Forelimb muscle (tissue), 1 donor: Measurements from ENCODE around the gene CEP128. TPM values are rescaled to one million over a fixed set of nuclear protein-coding genes. Genes with fewer than 3 reads are reported as not detected.

Experiments used
- DNase-seq: peaks from one replicate; pipeline ENCODE4 v3.0.0-alpha.2; 2013; ENCODE audit warnings: low read depth
- polyA plus RNA-seq: library from polyadenylated mRNA; unstranded; fragments of 120-200 nt; gene quantifications from one replicate; pipeline ENCODE4 v1.2.1, GENCODE V29; 2013; ENCODE audit not compliant: insufficient read length

CEP128 gene
- polyA plus RNA-seq, 1 donor: 3.3 TPM

DNA sequence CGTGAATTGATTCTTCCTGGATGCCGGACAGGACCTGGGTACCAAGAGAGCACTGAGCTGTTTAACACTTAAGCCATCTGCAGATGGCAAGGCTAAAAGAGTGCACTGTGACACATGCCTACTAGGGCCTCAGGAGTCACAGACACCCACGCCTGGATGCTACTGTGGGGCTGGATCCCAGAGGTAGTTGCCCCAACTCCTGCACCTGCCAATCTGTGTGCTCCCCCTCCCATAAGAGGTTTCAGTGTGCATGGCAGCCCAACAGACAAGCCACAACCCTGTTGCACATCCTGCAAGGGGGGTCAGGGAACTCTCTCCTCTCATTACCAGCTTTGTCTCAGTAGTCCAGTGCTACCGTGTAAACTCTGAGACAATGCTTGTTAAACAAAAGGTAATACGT, 169.0 kb downstream of the CEP128 start:
- DNase-seq: no peak

GRCh38 chr14:80771201-80771600, 170.3 kb downstream of the CEP128 start:
- DNase-seq: no peak

DNA sequence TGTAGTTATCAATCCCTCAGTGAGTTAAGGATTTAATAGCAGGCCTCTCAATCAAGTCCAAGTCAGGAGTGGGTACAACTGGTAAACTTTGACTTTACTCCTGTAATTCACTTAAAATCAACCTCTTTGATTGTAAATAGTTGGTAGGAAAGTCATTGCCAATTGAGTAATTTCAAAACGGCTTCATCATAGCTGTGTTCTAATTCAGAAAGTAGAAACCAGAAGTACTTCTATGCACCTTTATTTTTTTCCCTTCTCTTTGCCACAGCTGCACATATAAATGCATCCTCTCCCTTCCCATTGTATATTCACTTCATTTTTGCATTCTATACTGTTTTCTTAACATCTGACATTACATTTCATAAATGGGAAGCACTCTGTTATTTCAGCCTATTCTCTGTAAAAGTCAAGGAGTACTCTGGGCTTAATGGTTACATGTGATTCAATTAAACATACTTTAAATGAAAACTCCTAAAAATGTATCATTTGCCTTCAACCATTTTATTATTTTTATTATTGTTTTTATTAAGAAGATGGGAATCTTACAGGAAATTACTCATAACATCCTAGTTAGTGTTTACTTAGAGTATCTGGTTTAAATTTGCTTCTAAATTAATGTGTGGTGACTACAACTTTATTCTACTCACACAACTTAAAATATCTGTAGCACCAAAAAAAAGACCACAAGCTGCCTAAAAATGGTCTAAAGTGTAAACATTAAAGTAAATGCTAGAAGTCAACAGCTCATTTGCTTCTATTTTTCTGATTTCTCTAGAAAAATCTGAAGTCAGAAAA, 171.2 kb downstream of the CEP128 start:
- DNase-seq: no peak

- no peak for DNase-seq
These were observed 172.9 kb downstream of the CEP128 start for GRCh38 chr14:80768646-80769045.

DNA sequence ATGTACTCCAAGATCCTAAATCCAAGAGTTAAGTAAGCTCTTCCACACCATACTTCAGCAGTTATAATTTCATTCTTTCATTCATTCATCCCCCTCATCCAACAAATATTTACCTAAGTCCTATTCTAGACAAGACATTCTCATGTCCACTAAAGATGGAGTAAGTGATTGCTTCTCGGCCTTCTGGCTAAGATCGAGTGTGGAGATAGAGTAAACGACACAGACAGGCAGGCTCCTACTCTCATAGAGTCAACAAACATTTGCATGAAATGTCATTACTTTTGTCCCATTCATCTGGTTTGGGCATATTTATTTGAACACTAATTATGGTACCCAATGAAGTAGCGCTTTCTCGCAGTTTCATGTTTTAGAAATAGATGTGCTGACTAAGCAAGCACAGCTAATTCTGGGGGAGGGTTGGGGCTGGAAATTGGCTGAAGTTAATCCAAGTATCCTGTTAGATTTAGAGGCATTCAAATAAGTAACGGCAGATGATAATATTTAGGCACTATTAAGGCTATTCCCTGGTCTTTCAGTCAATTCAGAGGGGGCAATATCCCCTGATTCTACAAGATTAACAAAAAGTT, 176.5 kb downstream of the CEP128 start:
- DNase-seq: no peak

GRCh38 chr14:80764496-80764895, 177.0 kb downstream of the CEP128 start:
- no peak for DNase-seq

GRCh38 chr14:80762641-80763228, 178.8 kb downstream of the CEP128 start:
- no peak for DNase-seq

GRCh38 chr14:80754696-80755095, 186.8 kb downstream of the CEP128 start:
- no peak for DNase-seq

GRCh38 chr14:80751285-80751684, 190.3 kb downstream of the CEP128 start:
- no peak for DNase-seq

GRCh38 chr14:80726211-80726610, 215.3 kb downstream of the CEP128 start:
- no peak for DNase-seq

- no peak for DNase-seq
These were observed 222.6 kb downstream of the CEP128 start for GRCh38 chr14:80718940-80719339.

GRCh38 chr14:80714474-80714873, 227.1 kb downstream of the CEP128 start:
- DNase-seq: no peak

DNA sequence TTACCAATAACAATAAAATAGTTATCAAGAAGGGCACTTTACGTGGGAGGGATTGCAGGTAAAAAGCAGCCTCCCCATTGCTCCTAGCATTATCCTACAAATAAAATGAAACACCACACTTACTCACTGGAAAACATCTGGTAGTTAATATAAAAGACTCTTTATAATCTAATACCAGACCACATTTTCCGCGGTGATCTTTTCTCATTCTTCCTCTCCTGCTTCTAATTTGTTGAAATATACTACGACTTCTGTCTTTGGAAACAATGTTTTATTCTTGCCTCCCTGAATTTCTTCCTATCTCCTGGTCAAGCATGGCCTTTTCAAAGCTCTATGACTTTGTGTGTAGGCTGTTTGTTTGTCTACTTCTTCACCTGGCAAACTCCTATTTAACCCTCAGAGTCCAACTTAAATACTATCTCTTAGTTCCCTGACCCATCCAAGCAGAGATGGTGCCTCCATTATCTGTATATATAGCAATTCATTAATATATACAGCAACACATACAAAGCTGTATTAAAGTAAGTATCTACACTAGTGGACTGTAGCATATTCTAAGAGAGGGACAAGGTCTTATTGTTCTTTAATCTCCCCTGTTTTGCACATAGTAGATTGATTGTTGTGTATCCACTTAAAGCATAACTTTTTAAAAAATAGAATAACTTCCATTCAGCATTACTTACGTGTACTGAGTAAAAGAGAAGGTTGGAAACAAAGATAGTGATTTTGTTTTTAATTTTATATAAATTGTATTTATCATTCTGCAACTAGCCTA, 228.3 kb downstream of the CEP128 start:
- no peak for DNase-seq

GRCh38 chr14:80705241-80705980, 236.1 kb downstream of the CEP128 start:
- no peak for DNase-seq

DNA sequence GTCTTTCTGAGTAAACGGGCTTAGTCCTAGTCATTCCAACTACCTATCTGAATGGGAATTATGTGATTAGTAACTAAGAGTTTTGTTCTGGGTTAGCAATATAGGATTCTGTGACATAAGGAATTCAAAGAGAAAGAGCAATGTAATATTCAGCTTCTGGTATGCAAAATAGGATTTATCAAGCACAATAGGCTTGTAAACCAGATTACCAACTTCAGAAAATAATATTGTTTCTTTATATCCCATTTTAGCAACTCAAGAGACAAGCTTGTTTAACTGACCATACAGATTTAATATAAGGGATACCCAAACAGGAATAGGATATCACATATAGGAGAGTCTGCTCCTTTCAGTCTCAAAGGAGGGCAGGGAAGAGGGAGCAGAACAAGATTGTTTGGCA, 240.9 kb downstream of the CEP128 start:
- DNase-seq: no peak

DNA sequence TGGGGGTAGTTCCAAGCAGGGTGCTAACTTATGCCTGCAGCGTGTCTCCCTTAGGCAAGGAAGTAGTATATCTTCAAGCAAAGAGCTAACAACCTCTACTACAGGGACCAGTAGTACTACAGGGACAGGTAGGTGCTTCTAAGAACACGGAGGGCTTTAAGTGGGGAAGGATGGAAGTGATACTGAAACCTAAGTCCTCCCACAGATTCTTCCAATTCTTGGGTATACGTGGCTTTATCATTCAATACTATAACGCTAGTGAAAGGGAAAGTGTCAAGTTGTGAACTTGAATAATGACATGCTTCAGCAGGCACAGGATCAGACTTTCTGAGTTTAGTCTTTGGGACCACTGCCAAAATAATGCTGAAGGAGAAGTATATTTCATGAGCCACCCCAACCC, 241.7 kb downstream of the CEP128 start:
- no peak for DNase-seq

DNA sequence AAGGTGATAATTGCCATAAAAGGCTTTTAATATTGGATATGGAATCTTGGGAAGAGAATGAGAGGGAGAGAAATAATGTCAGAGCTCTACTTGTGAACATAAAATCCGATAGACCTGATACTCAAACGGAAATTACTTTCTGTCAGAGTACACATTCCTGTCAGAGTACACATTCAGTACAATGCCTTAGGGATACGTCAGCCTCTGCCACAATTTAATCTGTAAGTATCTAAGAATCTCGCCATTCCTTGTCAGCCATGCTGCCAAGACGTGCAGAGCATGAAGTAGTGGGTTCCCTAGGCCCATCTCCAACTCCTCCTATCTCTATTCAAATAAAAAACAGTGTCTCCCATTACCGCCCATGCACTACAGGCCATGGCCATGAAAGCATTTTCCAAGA, 242.6 kb downstream of the CEP128 start:
- DNase-seq: no peak

DNA sequence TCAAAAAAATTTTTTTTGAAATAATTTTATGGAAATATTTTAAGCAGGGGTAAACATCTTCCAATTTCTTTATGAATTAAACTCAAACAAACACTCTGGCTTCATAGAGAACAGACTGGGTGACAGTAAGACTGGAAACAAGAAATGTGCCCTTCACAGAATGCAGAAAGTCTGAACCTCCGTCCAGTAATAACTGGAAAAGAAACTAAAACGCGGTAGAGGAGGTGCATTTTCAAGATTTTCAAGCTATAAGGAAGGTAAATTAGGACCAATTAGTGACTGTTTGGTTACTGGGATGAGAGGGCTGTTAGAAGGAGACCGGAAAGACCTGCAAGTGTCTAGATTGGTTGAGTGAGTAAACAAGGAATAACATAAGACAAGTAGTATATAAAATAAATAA, 245.7 kb downstream of the CEP128 start:
- DNase-seq: no peak

GRCh38 chr14:80692903-80693302, 248.6 kb downstream of the CEP128 start:
- DNase-seq: no peak

DNA sequence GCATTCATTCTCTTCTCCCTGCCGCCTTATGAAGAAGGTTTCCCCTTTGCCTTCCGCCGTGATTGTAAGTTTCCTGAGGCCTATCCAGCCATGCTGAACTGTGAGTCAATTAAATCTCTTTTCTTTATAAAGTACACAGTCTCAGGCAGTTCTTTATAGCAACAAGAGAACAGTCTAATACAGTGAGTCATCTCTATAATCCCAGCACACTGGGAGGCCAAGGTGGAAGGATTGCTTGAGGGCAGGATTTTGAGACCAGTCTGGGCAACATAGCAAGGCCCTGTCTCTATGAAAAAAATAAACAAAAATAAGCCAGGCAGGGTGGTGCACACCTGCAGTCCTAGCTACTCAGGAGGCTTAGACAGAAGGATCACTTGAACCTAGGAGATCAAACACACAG, 259.9 kb downstream of the CEP128 start:
- DNase-seq: no peak

- DNase-seq: no peak
These were observed 262.3 kb downstream of the CEP128 start for GRCh38 chr14:80679273-80679672.

- no peak for DNase-seq
These were observed 263.1 kb downstream of the CEP128 start for GRCh38 chr14:80678436-80678835.
